ENCODE data around the gene ROBO2. TPM values are rescaled to one million over a fixed set of nuclear protein-coding genes. Genes with fewer than 3 reads are reported as not detected.

Gene ROBO2
- total and polyA plus RNA-seq, 10 of the 15 experiments (the other 5 are each of a cell fraction or from before 2014, with no cell fraction given) = 0.22 to 2.5 (median 0.81) TPM

- no peak for DNase-seq (ENCODE audit: low read depth, low spot score)
- BruUV-seq (replicated peaks) = no TSS peak
- WGBS (ENCODE audit: insufficient coverage, insufficient replicate concordance, low lambda C conversion rate, missing lambda C conversion rate) = 23% methylated on average over 2 of the region's 2 CpGs
- no peaks in the 10 kb centered on the region for H3K4me1 ChIP-seq (ENCODE audit: control insufficient read depth, insufficient read depth, low read length)
- ChIA-PET POLR2A (no interaction called here), RAD21 (ENCODE audit: unreplicated experiment) (no interaction called here), SMC1A (ENCODE audit: uncharacterized antibody, unreplicated experiment) (no interaction called here), CTCF (no interaction called here)
- H3K4me2 ChIP-seq (ENCODE audit: control insufficient read depth, insufficient read depth) = no peak overlapping the region
- H3K9ac ChIP-seq (ENCODE audit: control insufficient read depth, insufficient read depth, low read length) = no peak overlapping the region
- FAIRE-seq = no peak
- H3K9me3 ChIP-seq (replicated peaks; ENCODE audit: control insufficient read depth, insufficient read depth, low read length) = 0 out of 3 replicates have a peak, but pooled peaks cover 2% of the 10 kb centered on the region
- no peak for TF ChIP-seq TBL1XR1 (IDR thresholded peaks at IDR 0.05; ENCODE audit: low read depth, low read length)
- TF ChIP-seq PRDM15 (CRISPR knock-in tag; IDR thresholded peaks at IDR 0.05) = no peak
- TF ChIP-seq CBFB (IDR thresholded peaks at IDR 0.05; ENCODE audit: low read depth) = no peak
- TF ChIP-seq E2F8 (IDR thresholded peaks at IDR 0.05; ENCODE audit: low read depth, partially characterized antibody) = no peak
- TF ChIP-seq DPF2 (IDR thresholded peaks at IDR 0.05) = no peak
- no peak for TF ChIP-seq GABPA (IDR thresholded peaks at IDR 0.05; ENCODE audit: low read depth)
- H3K4me3 ChIP-seq = no peak overlapping the region
- no peaks in the 10 kb centered on the region for H3K27me3 ChIP-seq (replicated peaks in 1 of 2; ENCODE audit: control insufficient read depth in 2 of 2, insufficient read depth in 2 of 2, low read length in 1 of 2)
- in situ Hi-C loops (cut with MboI) = no loop called here
- ATAC-seq = no peak
- no peak overlapping the region for H3K27ac ChIP-seq (ENCODE audit: control insufficient read depth, insufficient read depth)
- H4K20me1 ChIP-seq (ENCODE audit: control insufficient read depth, insufficient read depth) = no peaks in the 10 kb centered on the region
- H3K36me3 ChIP-seq (ENCODE audit: control insufficient read depth in 2 of 2, insufficient read depth in 2 of 2, low read length in 1 of 2) = no peaks in the 10 kb centered on the region
- no peak overlapping the region for H2AFZ ChIP-seq (ENCODE audit: control insufficient read depth, low read depth, low read length)
- intact Hi-C loops (cut with micrococcal nuclease; ENCODE audit: unreplicated experiment) = no loop called here
- H3K79me2 ChIP-seq (ENCODE audit: control insufficient read depth, insufficient read depth, low read length) = no peaks in the 10 kb centered on the region
These were observed 642.3 kb downstream of the ROBO2 start for GRCh38 chr3:77682162-77682561.

All from GM12878 (cell line).